ENCODE measurements around the gene KRT86.
"Not testable (repeated sequence)": the region's sequence is repeated elsewhere in the genome, so short reads cannot be mapped to it uniquely, and the experiment has no call there.

Gene KRT86

GRCh38 chr12:52285172-52285745, 10.8 kb downstream of the KRT86 start:
- no peaks in the 10 kb centered on the region for H3K9me3 ChIP-seq (ENCODE audit: control insufficient read depth, low read length)
- no peaks in the 10 kb centered on the region for H3K27me3 ChIP-seq (replicated peaks; ENCODE audit: control insufficient read depth, insufficient read depth, low read length, poor library complexity, severe bottlenecking)
- no peaks in the 10 kb centered on the region for H3K36me3 ChIP-seq (ENCODE audit: control insufficient read depth, insufficient read depth, low read length)
- H3K27ac ChIP-seq (ENCODE audit: insufficient read depth, low read length, poor library complexity, severe bottlenecking): no peak overlapping the region
- no peak for DNase-seq
- H3K4me3 ChIP-seq (ENCODE audit: insufficient read depth, low read depth, low read length, poor library complexity, severe bottlenecking): no peak overlapping the region
- H3K4me1 ChIP-seq (ENCODE audit: control insufficient read depth, insufficient read depth, low read length, poor library complexity, severe bottlenecking): no peaks in the 10 kb centered on the region

GRCh38 chr12:52285851-52286530, 11.5 kb downstream of the KRT86 start:
- no peak overlapping the region for H3K27ac ChIP-seq (ENCODE audit: insufficient read depth, low read length, poor library complexity, severe bottlenecking)
- DNase-seq: no peak

GRCh38 chr12:52286857-52287785, 12.7 kb downstream of the KRT86 start:
- not testable (repeated sequence) for H3K27ac ChIP-seq (ENCODE audit: insufficient read depth, low read length, poor library complexity, severe bottlenecking); DNase-seq; H3K4me1 ChIP-seq (ENCODE audit: control insufficient read depth, insufficient read depth, low read length, poor library complexity, severe bottlenecking); H3K4me3 ChIP-seq (ENCODE audit: insufficient read depth, low read depth, low read length, poor library complexity, severe bottlenecking); H3K9me3 ChIP-seq (ENCODE audit: control insufficient read depth, low read length); H3K36me3 ChIP-seq (ENCODE audit: control insufficient read depth, insufficient read depth, low read length); H3K27me3 ChIP-seq (replicated peaks; ENCODE audit: control insufficient read depth, insufficient read depth, low read length, poor library complexity, severe bottlenecking)

More at GRCh38 chr12:52285851-52286530, 11.5 kb downstream of the KRT86 start:
- Histone ChIP-seq H3K4me3 (ENCODE audit: insufficient read depth, low read depth, low read length, poor library complexity, severe bottlenecking) (no peak overlapping the region), H3K36me3 (ENCODE audit: control insufficient read depth, insufficient read depth, low read length) (no peaks in the 10 kb centered on the region), H3K9me3 (ENCODE audit: control insufficient read depth, low read length) (no peaks in the 10 kb centered on the region), H3K4me1 (ENCODE audit: control insufficient read depth, insufficient read depth, low read length, poor library complexity, severe bottlenecking) (no peaks in the 10 kb centered on the region), H3K27me3 (replicated peaks; ENCODE audit: control insufficient read depth, insufficient read depth, low read length, poor library complexity, severe bottlenecking) (no peaks in the 10 kb centered on the region)

- not testable (repeated sequence) for DNase-seq; H3K4me3 ChIP-seq (ENCODE audit: insufficient read depth, low read depth, low read length, poor library complexity, severe bottlenecking); H3K4me1 ChIP-seq (ENCODE audit: control insufficient read depth, insufficient read depth, low read length, poor library complexity, severe bottlenecking); H3K27me3 ChIP-seq (replicated peaks; ENCODE audit: control insufficient read depth, insufficient read depth, low read length, poor library complexity, severe bottlenecking); H3K27ac ChIP-seq (ENCODE audit: insufficient read depth, low read length, poor library complexity, severe bottlenecking); H3K9me3 ChIP-seq (ENCODE audit: control insufficient read depth, low read length); H3K36me3 ChIP-seq (ENCODE audit: control insufficient read depth, insufficient read depth, low read length)
Measured at GRCh38 chr12:52287816-52288805, 13.7 kb downstream of the KRT86 start.

GRCh38 chr12:52290483-52291134, 16.2 kb downstream of the KRT86 start:
- H3K4me1 ChIP-seq (ENCODE audit: control insufficient read depth, insufficient read depth, low read length, poor library complexity, severe bottlenecking); H3K36me3 ChIP-seq (ENCODE audit: control insufficient read depth, insufficient read depth, low read length); H3K4me3 ChIP-seq (ENCODE audit: insufficient read depth, low read depth, low read length, poor library complexity, severe bottlenecking); H3K27ac ChIP-seq (ENCODE audit: insufficient read depth, low read length, poor library complexity, severe bottlenecking); H3K27me3 ChIP-seq (replicated peaks; ENCODE audit: control insufficient read depth, insufficient read depth, low read length, poor library complexity, severe bottlenecking); H3K9me3 ChIP-seq (ENCODE audit: control insufficient read depth, low read length); DNase-seq: not testable (repeated sequence)

- Histone ChIP-seq H3K9me3 (ENCODE audit: control insufficient read depth, low read length) (no peaks in the 10 kb centered on the region), H3K4me3 (ENCODE audit: insufficient read depth, low read depth, low read length, poor library complexity, severe bottlenecking) (no peak within 1 kb of the TSS), H3K27me3 (replicated peaks; ENCODE audit: control insufficient read depth, insufficient read depth, low read length, poor library complexity, severe bottlenecking) (peaks cover 3% of the 10 kb centered on the region), H3K4me1 (ENCODE audit: control insufficient read depth, insufficient read depth, low read length, poor library complexity, severe bottlenecking) (no peaks in the 10 kb centered on the region), H3K27ac (ENCODE audit: insufficient read depth, low read length, poor library complexity, severe bottlenecking) (no peak within 1 kb of the TSS), H3K36me3 (ENCODE audit: control insufficient read depth, insufficient read depth, low read length) (no peaks in the 10 kb centered on the region)
- no peak for DNase-seq
Measured at GRCh38 chr12:52291267-52291935, 17.0 kb downstream of the KRT86 start, which contains the start of gene KRT81. KRT81 (minus strand) TSS chr12:52291534; CDS start chr12:52291465, 69 bp downstream.

GRCh38 chr12:52293926-52294325, 19.5 kb downstream of the KRT86 start:
- Histone ChIP-seq H3K4me3 (ENCODE audit: insufficient read depth, low read depth, low read length, poor library complexity, severe bottlenecking) (no peak overlapping the region), H3K27me3 (replicated peaks; ENCODE audit: control insufficient read depth, insufficient read depth, low read length, poor library complexity, severe bottlenecking) (peaks cover 3% of the 10 kb centered on the region), H3K4me1 (ENCODE audit: control insufficient read depth, insufficient read depth, low read length, poor library complexity, severe bottlenecking) (no peaks in the 10 kb centered on the region), H3K27ac (ENCODE audit: insufficient read depth, low read length, poor library complexity, severe bottlenecking) (no peak overlapping the region), H3K9me3 (ENCODE audit: control insufficient read depth, low read length) (no peaks in the 10 kb centered on the region), H3K36me3 (ENCODE audit: control insufficient read depth, insufficient read depth, low read length) (no peaks in the 10 kb centered on the region)
- no peak for DNase-seq

- H3K9me3 ChIP-seq (ENCODE audit: control insufficient read depth, low read length): no peaks in the 10 kb centered on the region
- no peak overlapping the region for H3K27ac ChIP-seq (ENCODE audit: insufficient read depth, low read length, poor library complexity, severe bottlenecking)
- DNase-seq: no peak
- no peak overlapping the region for H3K4me3 ChIP-seq (ENCODE audit: insufficient read depth, low read depth, low read length, poor library complexity, severe bottlenecking)
- H3K36me3 ChIP-seq (ENCODE audit: control insufficient read depth, insufficient read depth, low read length): no peaks in the 10 kb centered on the region
- H3K27me3 ChIP-seq (replicated peaks; ENCODE audit: control insufficient read depth, insufficient read depth, low read length, poor library complexity, severe bottlenecking): peaks cover 3% of the 10 kb centered on the region
- H3K4me1 ChIP-seq (ENCODE audit: control insufficient read depth, insufficient read depth, low read length, poor library complexity, severe bottlenecking): no peaks in the 10 kb centered on the region
Measured at GRCh38 chr12:52294803-52295202, 20.4 kb downstream of the KRT86 start.

All from effector memory CD4-positive, alpha-beta T cell (primary cell).